Muscle layer of duodenum (tissue), 2 donors: ENCODE results near the gene STARD10.

ENCODE experiments used
- H3K27ac ChIP-seq: one replicate; pipeline ENCODE4 v1.7.0; 2013; ENCODE audit warnings: mild to moderate bottlenecking, low read length
- H3K27me3 ChIP-seq: one replicate; pipeline ENCODE4 v1.7.0; 2013; ENCODE audit warnings: low read depth, mild to moderate bottlenecking, control low read depth, low read length
- H3K36me3 ChIP-seq, 2 donors: one replicate each; pipeline ENCODE4 v1.7.0; 2013; ENCODE audit warnings: low read length in 2 of 2, control low read depth in 1 of 2, mild to moderate bottlenecking in 1 of 2; ENCODE audit not compliant: insufficient read depth in 2 of 2, control insufficient read depth in 1 of 2
- H3K4me1 ChIP-seq, 2 donors: one replicate each; pipeline ENCODE4 v1.7.0; 2013; ENCODE audit warnings: low read length in 2 of 2, mild to moderate bottlenecking in 2 of 2, control low read depth in 1 of 2, moderate library complexity in 1 of 2; ENCODE audit not compliant: insufficient read depth in 2 of 2, control insufficient read depth in 1 of 2
- H3K4me3 ChIP-seq, 2 donors: one replicate each; pipeline ENCODE4 v1.7.0; 2013; ENCODE audit warnings: low read length in 2 of 2, low read depth in 1 of 2, mild to moderate bottlenecking in 1 of 2
- H3K9me3 ChIP-seq, 2 donors: one replicate each; pipeline ENCODE4 v1.7.0; 2013; ENCODE audit warnings: low read length in 2 of 2, control low read depth in 1 of 2, mild to moderate bottlenecking in 1 of 2; ENCODE audit not compliant: control insufficient read depth in 1 of 2
- donor health status: healthy.

STARD10 gene

GRCh38 chr11:72724021-72724551 lies 69.8 kb downstream of the STARD10 start:
- H3K27me3 ChIP-seq, result no peaks in the 10 kb centered on the region
- peaks cover 25 to 48% of the 10 kb centered on the region in 2 donors for H3K4me1 ChIP-seq
- peaks cover 5 to 8% of the 10 kb centered on the region in 2 donors for H3K36me3 ChIP-seq
- no peak overlapping the region for H3K4me3 ChIP-seq
- no peaks in the 10 kb centered on the region for H3K9me3 ChIP-seq
- no peak overlapping the region for H3K27ac ChIP-seq

GRCh38 chr11:72723508-72723907 lies 70.3 kb downstream of the STARD10 start:
- no peak overlapping the region for H3K4me3 ChIP-seq
- peaks cover 28 to 54% of the 10 kb centered on the region in 2 donors for H3K4me1 ChIP-seq
- H3K27me3 ChIP-seq, result no peaks in the 10 kb centered on the region
- H3K27ac ChIP-seq, result no peak overlapping the region
- no peaks in the 10 kb centered on the region for H3K9me3 ChIP-seq
- peaks cover 5 to 12% of the 10 kb centered on the region in 2 donors for H3K36me3 ChIP-seq

- no peaks in the 10 kb centered on the region for H3K27me3 ChIP-seq
- peaks cover 8 to 23% of the 10 kb centered on the region in 2 donors for H3K36me3 ChIP-seq
- peak overlapping the region; percentile 78 to 90 for H3K4me3 ChIP-seq
- H3K27ac ChIP-seq, result peak overlapping the region; percentile 95
- H3K9me3 ChIP-seq, result no peaks in the 10 kb centered on the region
- peaks cover 28 to 57% of the 10 kb centered on the region in 2 donors for H3K4me1 ChIP-seq
Observed at GRCh38 chr11:72722050-72722748, 71.6 kb downstream of the STARD10 start.

GRCh38 chr11:72721689-72722049 lies 72.2 kb downstream of the STARD10 start:
- Histone ChIP-seq H3K27ac (peak overlapping the region; percentile 95), H3K9me3 (no peaks in the 10 kb centered on the region), H3K27me3 (no peaks in the 10 kb centered on the region), H3K4me3 (peak overlapping the region; percentile 78 to 90), H3K4me1 (peaks cover 28 to 62% of the 10 kb centered on the region in 2 donors), H3K36me3 (peaks cover 12 to 24% of the 10 kb centered on the region in 2 donors)

- Histone ChIP-seq H3K9me3 (no peaks in the 10 kb centered on the region), H3K4me3 (peak overlapping the region; percentile 78 to 90), H3K27ac (peak overlapping the region; percentile 95), H3K36me3 (peaks cover 10 to 24% of the 10 kb centered on the region in 2 donors), H3K27me3 (no peaks in the 10 kb centered on the region), H3K4me1 (peaks cover 28 to 66% of the 10 kb centered on the region in 2 donors)
Observed at GRCh38 chr11:72721276-72721675, 72.6 kb downstream of the STARD10 start.

- H3K9me3 ChIP-seq, result no peaks in the 10 kb centered on the region
- no peaks in the 10 kb centered on the region for H3K27me3 ChIP-seq
- H3K36me3 ChIP-seq, result peaks cover 8 to 24% of the 10 kb centered on the region in 2 donors
- peak overlapping the region; percentile 78 to 90 for H3K4me3 ChIP-seq
- H3K4me1 ChIP-seq, result peaks cover 28 to 66% of the 10 kb centered on the region in 2 donors
- H3K27ac ChIP-seq, result peak overlapping the region; percentile 95
Observed at GRCh38 chr11:72720784-72721183, 73.1 kb downstream of the STARD10 start.

- peak overlapping the region; percentile 95 for H3K27ac ChIP-seq
- peak overlapping the region; percentile 78 to 90 for H3K4me3 ChIP-seq
- H3K36me3 ChIP-seq, result peaks cover 8 to 24% of the 10 kb centered on the region in 2 donors
- H3K27me3 ChIP-seq, result no peaks in the 10 kb centered on the region
- no peaks in the 10 kb centered on the region for H3K9me3 ChIP-seq
- peaks cover 28 to 59% of the 10 kb centered on the region in 2 donors for H3K4me1 ChIP-seq
Observed at GRCh38 chr11:72720047-72720446, 73.8 kb downstream of the STARD10 start.

GRCh38 chr11:72719551-72719950 lies 74.3 kb downstream of the STARD10 start:
- Histone ChIP-seq H3K27ac (peak overlapping the region; percentile 95), H3K4me3 (peak overlapping the region in 1 of 2 donors; percentile 90), H3K4me1 (peaks cover 28 to 56% of the 10 kb centered on the region in 2 donors)

GRCh38 chr11:72719144-72719543 lies 74.7 kb downstream of the STARD10 start:
- peaks cover 8 to 17% of the 10 kb centered on the region in 2 donors for H3K36me3 ChIP-seq
- peak overlapping the region in 1 of 2 donors; percentile 90 for H3K4me3 ChIP-seq
- H3K27me3 ChIP-seq, result no peaks in the 10 kb centered on the region
- peak overlapping the region; percentile 95 for H3K27ac ChIP-seq
- no peaks in the 10 kb centered on the region for H3K9me3 ChIP-seq
- H3K4me1 ChIP-seq, result peaks cover 28 to 56% of the 10 kb centered on the region in 2 donors

More at GRCh38 chr11:72719551-72719950, 74.3 kb downstream of the STARD10 start:
- H3K27me3 ChIP-seq, result no peaks in the 10 kb centered on the region
- H3K36me3 ChIP-seq, result peaks cover 8 to 21% of the 10 kb centered on the region in 2 donors
- no peaks in the 10 kb centered on the region for H3K9me3 ChIP-seq

- Histone ChIP-seq H3K4me1 (peaks cover 25 to 57% of the 10 kb centered on the region in 2 donors), H3K9me3 (no peaks in the 10 kb centered on the region), H3K4me3 (no peak overlapping the region), H3K27me3 (no peaks in the 10 kb centered on the region), H3K36me3 (peaks cover 8 to 16% of the 10 kb centered on the region in 2 donors), H3K27ac (no peak overlapping the region)
Observed at GRCh38 chr11:72718101-72718501, 75.7 kb downstream of the STARD10 start.

- no peaks in the 10 kb centered on the region for H3K9me3 ChIP-seq
- no peak overlapping the region for H3K27ac ChIP-seq
- H3K27me3 ChIP-seq, result no peaks in the 10 kb centered on the region
- H3K36me3 ChIP-seq, result peaks cover 10 to 16% of the 10 kb centered on the region in 2 donors
- peaks cover 25 to 56% of the 10 kb centered on the region in 2 donors for H3K4me1 ChIP-seq
- H3K4me3 ChIP-seq, result no peak overlapping the region
Observed at GRCh38 chr11:72716788-72717435, 76.9 kb downstream of the STARD10 start.
